GM12872 (cell line): Measurements from ENCODE around the gene REV3L.

Source experiments
- TF ChIP-seq, protein P1 (sequence below): IDR thresholded peaks from 3 replicates; pipeline ENCODE4 v1.5.1; 2011; ENCODE audit warnings: low read depth, mild to moderate bottlenecking, low read length, moderate library complexity; ENCODE audit not compliant: insufficient read depth

REV3L gene

DNA sequence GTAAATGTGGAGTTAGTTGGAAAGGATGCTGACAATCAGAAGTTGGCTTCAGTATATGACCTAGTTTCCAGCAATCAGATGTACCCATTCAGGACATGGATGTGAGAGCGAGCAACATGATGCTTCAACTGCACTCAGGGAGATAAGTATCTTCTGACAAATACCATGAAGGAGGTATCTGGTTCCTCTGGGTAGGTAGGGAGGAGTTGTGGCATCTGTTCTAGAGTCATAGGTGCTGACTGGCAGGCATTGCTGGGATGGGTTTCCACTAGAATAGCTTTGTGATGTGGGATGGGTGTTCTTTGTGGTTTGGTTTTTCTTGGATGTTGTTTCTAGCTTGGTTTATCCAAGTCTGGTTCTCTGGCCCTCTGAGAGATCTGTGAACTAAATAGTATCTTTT, 3.9 kb upstream of the REV3L start:
- TF ChIP-seq, protein P1, sequence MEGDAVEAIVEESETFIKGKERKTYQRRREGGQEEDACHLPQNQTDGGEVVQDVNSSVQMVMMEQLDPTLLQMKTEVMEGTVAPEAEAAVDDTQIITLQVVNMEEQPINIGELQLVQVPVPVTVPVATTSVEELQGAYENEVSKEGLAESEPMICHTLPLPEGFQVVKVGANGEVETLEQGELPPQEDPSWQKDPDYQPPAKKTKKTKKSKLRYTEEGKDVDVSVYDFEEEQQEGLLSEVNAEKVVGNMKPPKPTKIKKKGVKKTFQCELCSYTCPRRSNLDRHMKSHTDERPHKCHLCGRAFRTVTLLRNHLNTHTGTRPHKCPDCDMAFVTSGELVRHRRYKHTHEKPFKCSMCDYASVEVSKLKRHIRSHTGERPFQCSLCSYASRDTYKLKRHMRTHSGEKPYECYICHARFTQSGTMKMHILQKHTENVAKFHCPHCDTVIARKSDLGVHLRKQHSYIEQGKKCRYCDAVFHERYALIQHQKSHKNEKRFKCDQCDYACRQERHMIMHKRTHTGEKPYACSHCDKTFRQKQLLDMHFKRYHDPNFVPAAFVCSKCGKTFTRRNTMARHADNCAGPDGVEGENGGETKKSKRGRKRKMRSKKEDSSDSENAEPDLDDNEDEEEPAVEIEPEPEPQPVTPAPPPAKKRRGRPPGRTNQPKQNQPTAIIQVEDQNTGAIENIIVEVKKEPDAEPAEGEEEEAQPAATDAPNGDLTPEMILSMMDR, result no peak

DNA sequence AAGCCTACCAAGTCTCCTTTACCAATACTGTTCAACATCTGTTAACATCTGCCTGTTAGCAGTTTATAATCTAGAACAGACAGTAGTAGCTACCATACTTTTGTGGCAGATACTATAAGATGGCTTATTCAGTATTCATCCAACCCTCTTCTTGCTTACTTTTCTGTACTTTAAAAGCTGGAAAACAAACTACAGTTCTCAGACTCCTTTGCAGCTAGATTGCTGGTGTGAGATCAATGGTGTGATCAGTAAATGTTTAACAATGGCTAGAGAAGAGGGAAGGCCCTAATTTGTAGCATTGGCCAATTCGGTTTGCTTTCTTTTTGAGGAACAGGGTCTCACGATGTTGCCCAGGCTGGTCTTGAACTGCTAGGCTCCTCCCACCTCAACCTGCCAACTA, 3.5 kb upstream of the REV3L start:
- TF ChIP-seq, protein P1, result no peak

DNA sequence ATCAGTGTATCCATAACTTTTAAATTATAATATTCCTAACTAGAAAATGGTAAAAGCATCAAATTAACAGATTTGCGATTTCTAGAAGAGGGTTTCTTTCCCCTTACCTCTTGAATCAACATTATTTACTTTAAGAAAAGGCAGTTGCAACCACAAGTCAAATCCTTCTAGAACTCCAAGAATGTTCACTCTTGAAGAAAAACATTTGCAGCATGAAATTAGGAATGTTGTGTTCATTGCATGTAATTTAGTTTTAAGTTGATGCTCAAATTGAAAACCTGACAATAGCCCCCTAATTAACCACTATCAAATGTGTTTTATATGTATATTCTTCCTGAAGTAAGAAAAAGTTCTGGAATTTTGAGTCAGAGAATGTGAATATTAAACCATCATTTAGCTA, 2.3 kb upstream of the REV3L start:
- TF ChIP-seq, protein P1, result no peak

DNA sequence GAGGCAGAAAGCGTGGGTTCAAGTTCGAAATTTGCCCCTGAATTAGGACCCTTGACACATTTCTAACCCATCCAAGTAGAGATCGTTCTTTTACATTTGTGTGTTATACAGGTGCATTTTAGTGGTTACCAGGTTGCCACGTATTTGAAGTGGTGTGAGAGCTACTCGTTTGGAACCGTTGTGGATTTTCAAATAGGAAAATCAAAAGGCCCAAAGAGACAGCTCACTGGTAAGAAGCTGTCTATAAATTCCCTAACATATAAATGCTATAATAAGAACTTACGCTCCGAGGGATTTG, 1.6 kb upstream of the REV3L start:
- TF ChIP-seq, protein P1, result no peak

DNA sequence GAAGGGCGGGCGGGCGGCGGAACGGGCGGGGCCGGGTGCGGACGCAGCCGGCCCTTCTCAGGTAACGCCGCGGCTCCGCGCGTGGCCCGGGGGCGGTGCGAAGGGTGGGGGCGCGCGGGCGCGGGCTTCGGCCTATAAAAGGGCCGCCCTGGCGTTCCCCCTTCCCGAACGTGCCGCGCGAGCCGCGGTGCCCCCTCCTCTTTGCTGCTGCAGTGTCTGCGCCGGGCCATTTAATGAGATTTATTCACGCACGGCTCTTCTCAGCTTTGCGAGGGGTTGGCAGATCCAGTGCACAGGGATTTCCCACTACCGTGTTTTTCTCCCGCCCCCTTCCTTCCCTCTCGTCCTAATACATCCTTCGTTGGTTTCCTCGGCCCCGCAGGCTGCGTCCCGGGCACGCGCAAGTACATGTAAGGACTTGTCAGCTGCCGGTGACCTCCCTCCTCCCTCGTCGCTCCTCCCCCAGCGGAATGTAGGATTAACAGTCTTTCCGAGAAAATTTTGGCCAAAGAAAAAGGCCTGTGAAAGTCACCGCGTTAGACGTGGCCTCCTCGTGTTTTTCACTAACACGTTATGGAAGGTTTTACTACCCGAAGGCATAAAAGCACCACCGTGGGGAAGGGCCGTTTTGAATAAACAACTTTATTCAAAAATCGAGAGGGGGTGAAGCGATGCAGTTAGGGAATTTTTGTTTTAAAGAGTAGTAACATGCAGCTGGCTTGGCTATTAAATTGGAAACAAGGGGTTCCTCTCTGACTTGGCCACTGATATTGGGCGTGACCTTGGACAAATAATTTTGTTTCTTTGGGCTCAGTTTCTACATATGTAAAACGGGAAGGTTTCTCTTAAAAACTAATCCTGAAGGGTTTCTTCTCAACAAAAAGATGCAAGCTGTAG, 966 bp upstream of the REV3L start:
- TF ChIP-seq, protein P1, result no peak

DNA sequence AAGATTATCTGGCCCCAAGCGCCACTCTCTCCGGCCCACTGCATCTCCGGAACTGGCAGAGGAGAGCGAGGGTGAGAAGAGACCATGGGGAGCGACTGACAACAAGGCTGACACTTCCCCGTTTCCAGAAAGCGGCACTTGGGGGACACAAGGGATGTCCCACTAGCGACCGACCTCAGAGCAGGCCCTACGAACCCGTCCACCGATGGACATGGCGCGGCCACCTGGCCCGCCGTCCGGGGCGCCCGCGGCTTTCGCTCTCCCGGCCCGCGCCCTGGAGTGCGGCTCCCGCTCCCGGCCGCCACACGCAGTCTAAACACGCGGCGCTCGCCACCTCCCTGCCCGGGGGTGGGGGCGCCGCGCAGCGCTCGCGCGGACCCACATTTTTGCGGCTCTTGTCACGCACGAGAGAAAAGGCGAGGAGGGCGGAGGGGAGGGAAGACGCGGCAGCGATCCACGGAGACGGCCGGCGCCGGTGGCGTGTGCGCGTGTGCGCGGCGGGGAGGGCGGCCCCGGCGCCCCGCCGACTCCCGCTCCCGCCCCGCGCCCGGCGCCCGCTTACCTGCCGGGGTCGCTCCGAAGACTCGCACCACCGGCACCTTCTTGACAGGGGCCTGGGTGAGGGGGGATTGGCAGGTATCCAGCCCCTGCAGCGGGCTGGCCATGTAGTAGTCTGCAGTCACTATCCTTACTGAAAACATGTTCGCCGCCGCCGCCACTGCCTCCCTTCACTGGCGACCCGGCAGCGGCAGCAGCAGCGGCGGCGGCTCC, 645 bp downstream of the REV3L start:
- TF ChIP-seq, protein P1, result no peak

DNA sequence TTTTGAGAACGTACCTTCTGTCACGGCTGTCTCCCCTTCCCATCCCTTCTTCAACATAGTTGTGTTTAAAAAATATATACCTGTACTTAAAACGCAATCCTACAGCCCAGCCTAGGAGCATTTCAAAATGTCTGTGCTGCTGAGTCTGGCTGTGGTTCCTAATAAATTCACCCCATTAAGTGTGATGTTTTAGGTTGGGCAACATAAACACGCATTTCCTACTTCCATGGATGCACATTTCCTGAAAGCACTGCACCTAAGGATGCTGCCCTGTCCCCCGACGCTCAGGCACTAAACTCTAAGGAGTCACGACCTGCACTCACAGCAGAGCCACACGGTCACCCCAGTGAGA, 1.2 kb downstream of the REV3L start:
- TF ChIP-seq, protein P1, result no peak
